UCSD-AML1 (cell line): Measurements from ENCODE around the gene ENAM.
"Not testable (repeated sequence)": the region's sequence is repeated elsewhere in the genome, so short reads cannot be mapped to it uniquely, and the experiment has no call there.

Experiments used
- DNase-seq: peaks from one replicate; lab custom pipeline; 2025; ENCODE audit not compliant: unreplicated experiment; lab: John Stamatoyannopoulos, UW

ENAM gene

GRCh38 chr4:70623323-70623722 lies 5.2 kb upstream of the ENAM start:
- no peak for DNase-seq

- no peak for DNase-seq
Observed at GRCh38 chr4:70624226-70624793, 4.2 kb upstream of the ENAM start.

GRCh38 chr4:70627620-70628019 lies 924 bp upstream of the ENAM start:
- no peak for DNase-seq

GRCh38 chr4:70629469-70630090 lies 1.0 kb downstream of the ENAM start:
- no peak for DNase-seq

- DNase-seq: no peak
Observed at GRCh38 chr4:70630162-70630561, 1.6 kb downstream of the ENAM start.

GRCh38 chr4:70632028-70632427 lies 3.5 kb downstream of the ENAM start:
- DNase-seq: no peak

- no peak for DNase-seq
Observed at GRCh38 chr4:70634482-70634881, 5.9 kb downstream of the ENAM start.

- DNase-seq: no peak
Observed at GRCh38 chr4:70637239-70637913, 8.8 kb downstream of the ENAM start.

- DNase-seq: no peak
Observed at GRCh38 chr4:70640192-70640591, 11.6 kb downstream of the ENAM start.

- DNase-seq: not testable (repeated sequence)
Observed at GRCh38 chr4:70650741-70651140, 22.2 kb downstream of the ENAM start.

- no peak for DNase-seq
Observed at GRCh38 chr4:70651864-70652506, 23.4 kb downstream of the ENAM start.

GRCh38 chr4:70654605-70655011 lies 26.1 kb downstream of the ENAM start:
- no peak for DNase-seq

GRCh38 chr4:70657326-70657725 lies 28.8 kb downstream of the ENAM start:
- no peak for DNase-seq

GRCh38 chr4:70658418-70658817 lies 29.9 kb downstream of the ENAM start:
- DNase-seq: no peak

- no peak for DNase-seq
Observed at GRCh38 chr4:70660106-70660505, 31.6 kb downstream of the ENAM start.

- DNase-seq: not testable (repeated sequence)
Observed at GRCh38 chr4:70661309-70661922, 32.9 kb downstream of the ENAM start.

- DNase-seq: no peak
Observed at GRCh38 chr4:70666369-70666768, 37.8 kb downstream of the ENAM start, which contains the start of gene JCHAIN. TSS of gene JCHAIN (minus strand) at chr4:70666508. CDS start at chr4:70666490, 18 bp downstream.

- DNase-seq: no peak
Observed at GRCh38 chr4:70667740-70668535, 39.4 kb downstream of the ENAM start.

GRCh38 chr4:70670332-70671014 lies 41.9 kb downstream of the ENAM start:
- DNase-seq: no peak

- DNase-seq: no peak
Observed at GRCh38 chr4:70671091-70671490, 42.5 kb downstream of the ENAM start.
